Measurements from ENCODE around the gene ZDHHC11.
"Not testable (repeated sequence)": the region's sequence is repeated elsewhere in the genome, so short reads cannot be mapped to it uniquely, and the experiment has no call there.

The ZDHHC11 gene

DNA sequence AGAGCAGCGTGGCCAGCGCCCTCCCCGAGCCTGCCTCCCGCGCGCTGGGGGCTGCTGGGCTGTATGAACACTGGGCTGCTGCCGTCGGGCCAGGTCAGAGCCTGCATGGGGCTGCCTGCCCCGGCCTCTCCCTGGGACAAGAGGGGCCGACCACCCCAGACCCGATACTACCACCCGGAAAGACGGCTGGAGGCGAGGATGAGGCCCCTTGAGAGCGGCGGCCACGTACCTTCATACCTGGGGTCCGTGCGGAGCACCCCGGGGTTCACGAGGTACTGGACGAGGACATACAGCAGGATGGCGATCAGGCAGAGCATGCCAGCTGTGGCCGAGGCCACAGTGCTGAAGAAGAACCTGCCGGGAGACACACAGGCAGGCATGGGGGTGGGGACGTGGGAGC, 7.4 kb downstream of the ZDHHC11 start:
- DNase-seq, result not testable (repeated sequence)

DNA sequence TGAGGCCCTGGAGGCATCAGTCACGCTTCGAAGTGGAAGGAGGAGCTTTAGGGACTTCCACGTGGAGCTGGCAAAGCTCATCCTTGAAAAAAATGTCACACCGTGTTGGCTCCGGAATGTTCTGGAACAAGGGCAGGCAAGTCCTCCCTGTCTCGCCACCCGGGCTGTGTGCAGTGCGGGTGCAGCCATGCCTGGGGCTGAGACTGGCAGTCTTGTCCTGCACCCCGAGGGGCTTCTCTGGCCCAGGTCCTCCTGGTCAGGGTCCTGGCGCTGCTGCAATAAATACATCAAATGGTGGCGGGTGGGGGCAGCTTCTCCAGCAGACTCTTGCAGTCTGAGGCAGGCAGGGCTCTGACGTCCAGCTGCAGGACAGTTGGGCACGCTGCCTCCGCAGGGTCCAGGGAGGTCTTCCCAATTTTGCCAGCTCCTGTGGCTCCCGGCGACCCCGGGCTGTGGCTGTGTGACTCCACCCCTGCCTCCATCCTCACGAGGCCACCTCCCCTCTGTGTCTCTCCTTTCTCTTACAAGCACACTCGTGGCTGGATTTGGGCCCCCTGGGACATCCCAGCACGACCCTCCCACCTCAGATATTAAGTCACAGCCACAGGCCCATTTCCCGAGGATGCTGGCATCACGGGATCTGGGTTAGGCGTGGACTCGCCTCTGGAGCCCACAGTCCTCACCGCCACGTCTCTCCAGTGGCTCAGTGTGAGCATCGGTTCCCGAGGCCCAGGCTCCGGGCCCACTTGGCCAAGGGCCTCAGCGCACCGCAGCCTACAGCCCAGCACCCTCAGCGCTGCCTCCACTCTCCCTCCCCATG, 8.2 kb downstream of the ZDHHC11 start:
- not testable (repeated sequence) for DNase-seq

GRCh38 chr5:841531-842401, 9.0 kb downstream of the ZDHHC11 start:
- not testable (repeated sequence) for DNase-seq

- not testable (repeated sequence) for DNase-seq
Observed at GRCh38 chr5:840974-841435, 9.8 kb downstream of the ZDHHC11 start.

DNA sequence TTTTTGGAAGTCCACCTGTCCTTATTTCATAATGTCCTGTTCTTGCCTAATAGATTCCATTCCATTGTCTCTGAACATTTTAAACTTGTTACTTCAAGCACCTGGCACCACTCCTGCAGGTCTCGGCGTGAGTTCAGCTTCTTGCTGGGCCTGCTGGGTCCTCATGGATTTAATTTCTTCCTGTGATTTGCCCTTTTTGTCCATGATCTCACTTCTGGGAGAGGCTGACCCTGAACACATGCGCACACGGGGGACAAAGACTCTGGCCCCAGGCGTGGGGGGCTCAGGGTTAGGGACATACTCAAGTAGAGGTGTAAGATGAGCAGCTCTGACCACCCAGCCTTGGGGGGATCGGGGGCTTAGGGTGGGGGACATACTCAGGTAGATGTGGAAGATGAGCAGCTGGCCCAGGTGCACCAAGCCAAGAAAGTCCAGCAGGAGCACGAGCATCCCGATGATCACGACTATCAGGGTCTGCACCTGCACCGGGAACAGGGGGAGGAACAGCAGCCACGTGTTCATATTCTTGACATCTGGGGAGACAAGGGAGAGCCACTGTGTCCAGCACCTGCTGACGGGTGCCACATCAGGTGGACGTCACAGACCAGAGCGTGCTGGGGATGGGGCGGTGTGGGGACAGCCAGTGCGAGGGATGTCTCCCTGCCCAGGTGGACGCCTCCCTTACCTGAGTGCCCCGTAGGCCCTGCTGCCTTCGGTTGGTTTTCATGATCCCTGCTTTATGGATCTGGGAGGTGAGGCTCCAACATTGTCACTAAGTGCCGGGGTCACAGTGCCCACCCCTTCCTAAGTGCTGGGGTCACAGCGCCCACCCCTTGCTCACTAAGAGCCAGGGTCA, 10.4 kb downstream of the ZDHHC11 start:
- not testable (repeated sequence) for DNase-seq

GRCh38 chr5:838431-838851, 12.3 kb downstream of the ZDHHC11 start:
- not testable (repeated sequence) for DNase-seq

GRCh38 chr5:837621-838121, 13.1 kb downstream of the ZDHHC11 start:
- not testable (repeated sequence) for DNase-seq

- DNase-seq, result not testable (repeated sequence)
Observed at GRCh38 chr5:835933-836612, 14.7 kb downstream of the ZDHHC11 start.

- DNase-seq, result not testable (repeated sequence)
Observed at GRCh38 chr5:834013-834412, 16.8 kb downstream of the ZDHHC11 start.

GRCh38 chr5:828194-828593, 22.6 kb downstream of the ZDHHC11 start:
- DNase-seq, result not testable (repeated sequence)

DNA sequence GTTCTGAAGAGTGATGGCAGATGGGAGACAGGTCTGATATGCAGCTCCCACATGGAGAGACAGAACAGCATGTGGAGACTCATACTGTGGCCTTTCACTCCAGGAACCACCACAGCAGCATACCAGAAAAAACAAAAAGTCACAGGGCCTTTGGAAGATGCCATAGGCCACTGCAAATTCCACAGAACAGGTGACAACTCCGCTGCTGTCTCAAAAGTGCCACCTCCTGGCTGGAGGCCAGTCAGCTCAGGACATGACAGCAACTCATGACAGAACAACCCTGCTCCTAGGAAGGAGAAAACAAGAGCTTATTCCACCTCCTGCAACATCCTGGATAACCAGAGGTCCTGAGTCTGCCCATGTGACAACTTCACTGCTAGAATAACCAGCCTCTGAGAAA, 25.2 kb downstream of the ZDHHC11 start:
- DNase-seq, result not testable (repeated sequence)

GRCh38 chr5:821504-821903, 29.3 kb downstream of the ZDHHC11 start:
- no peak for DNase-seq

GRCh38 chr5:820245-820644, 30.5 kb downstream of the ZDHHC11 start:
- no peak for DNase-seq

DNA sequence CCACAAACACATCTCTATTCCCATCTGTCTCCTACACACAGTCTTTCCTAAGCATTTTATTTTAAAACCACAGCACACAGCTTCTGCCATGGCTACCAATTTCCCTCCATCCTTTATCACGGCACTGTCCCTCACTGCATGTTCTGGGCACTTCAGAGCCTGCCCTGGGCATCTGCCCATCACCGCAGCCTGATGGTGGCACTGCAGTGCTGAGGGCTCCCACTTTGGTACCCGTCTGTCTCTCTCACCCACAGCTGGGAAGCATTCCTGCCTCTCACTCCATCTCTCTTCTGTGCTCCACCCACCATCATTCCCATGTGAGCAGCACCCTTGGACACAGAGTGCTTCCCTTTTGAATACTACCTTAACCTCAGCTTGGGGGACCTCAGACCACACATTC, 31.7 kb downstream of the ZDHHC11 start:
- DNase-seq, result no peak

- no peak for DNase-seq
Observed at GRCh38 chr5:816176-816575, 34.6 kb downstream of the ZDHHC11 start.

GRCh38 chr5:815449-815848, 35.3 kb downstream of the ZDHHC11 start:
- DNase-seq, result no peak

DNA sequence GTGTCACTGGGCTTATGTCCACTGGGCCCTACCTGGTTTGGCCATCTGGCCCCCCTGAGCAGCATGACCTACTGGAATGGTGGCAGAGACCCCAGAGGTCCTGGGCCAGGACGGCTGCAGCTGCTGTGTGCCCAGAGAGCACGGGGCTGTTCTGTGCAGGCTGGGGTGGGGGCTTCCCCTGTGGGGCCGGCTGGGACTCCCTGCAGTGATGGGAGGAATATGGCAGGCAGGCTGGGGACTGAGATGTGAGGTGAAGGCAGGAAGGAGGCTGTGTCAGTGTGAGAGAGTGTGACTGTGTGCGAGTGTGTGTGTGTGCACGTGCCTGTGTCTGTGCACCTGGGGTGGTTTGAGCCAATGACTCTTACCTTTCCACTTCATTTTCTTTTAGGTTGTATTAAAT, 37.2 kb downstream of the ZDHHC11 start:
- DNase-seq, result not testable (repeated sequence)

- not testable (repeated sequence) for DNase-seq
Observed at GRCh38 chr5:811384-811783, 39.4 kb downstream of the ZDHHC11 start.

GRCh38 chr5:807719-808514, 42.9 kb downstream of the ZDHHC11 start:
- DNase-seq, result not testable (repeated sequence)

DNA sequence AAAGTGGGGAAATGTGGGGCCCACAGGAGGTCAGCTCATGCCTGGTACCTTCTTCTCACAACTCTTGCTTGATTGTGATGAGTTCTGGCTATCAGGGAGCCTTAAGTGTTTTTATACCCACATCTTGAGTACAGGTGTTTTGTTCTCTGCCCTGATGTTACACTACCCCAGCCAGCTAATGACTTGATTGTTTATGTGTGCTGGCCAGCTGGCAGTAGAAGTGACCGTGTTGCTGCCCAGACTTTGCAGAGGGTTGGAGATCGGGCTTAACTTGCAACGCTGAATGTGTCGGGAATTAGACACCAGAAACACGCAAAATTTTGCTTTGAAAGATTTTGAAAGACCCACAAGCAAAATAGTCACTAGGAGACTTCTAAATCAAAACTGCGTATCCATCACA, 49.3 kb downstream of the ZDHHC11 start:
- DNase-seq, result no peak

GRCh38 chr5:801055-801454, 49.7 kb downstream of the ZDHHC11 start:
- DNase-seq, result not testable (repeated sequence)
